Measurements from ENCODE around the gene RDH13. TPM values are rescaled to one million over a fixed set of nuclear protein-coding genes. Genes with fewer than 3 reads are reported as not detected.
A peak's percentile ranks its signal among the peaks of the same experiment; 100 is the strongest.
"Not testable (repeated sequence)": the region's sequence is repeated elsewhere in the genome, so short reads cannot be mapped to it uniquely, and the experiment has no call there.

Gene RDH13
- total and polyA plus RNA-seq, 12 donors = 21.4 to 72.0 (median 53.2) TPM

DNA sequence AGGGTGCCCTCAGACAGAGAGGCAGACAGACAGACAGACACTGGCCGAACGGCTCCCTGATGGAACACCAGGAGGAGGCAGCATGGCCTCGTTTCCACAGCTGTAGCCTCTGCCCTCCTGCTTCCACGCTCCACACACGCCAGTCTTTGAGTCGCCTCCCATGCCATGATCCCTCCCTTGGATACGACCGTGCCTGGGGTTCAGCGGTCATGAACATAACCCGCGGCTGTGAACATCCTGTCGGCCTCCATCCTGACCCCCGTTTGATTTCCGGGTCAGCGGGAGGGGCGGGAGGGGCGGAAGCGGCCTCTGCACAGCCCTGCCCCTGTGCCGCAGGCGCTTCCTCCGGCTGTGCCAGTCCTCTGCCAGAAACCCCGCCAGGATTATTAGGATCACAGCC lies 48.2 kb downstream of the RDH13 start:
- Histone ChIP-seq H3K36me3 (no peaks in the 10 kb centered on the region), H3K27me3 (no peaks in the 10 kb centered on the region), H3K4me3 (peak overlapping the region in 5 of 10 donors; percentile 6 to 32 (median 14)), H3K9me3 (no peaks in the 10 kb centered on the region), H3K4me1 (no peaks in the 10 kb centered on the region), H3K27ac (peak overlapping the region in 3 of 10 donors; percentile 30 to 56 (median 39))
- ATAC-seq (peak in 7 of 8 donors; percentile 48 to 89 (median 67)), DNase-seq (peak; percentile 18 to 22)
- WGBS, 2 donors = 69 to 72% methylated on average over 22 of the region's 22 CpGs
- intact Hi-C loops (cut with DNase I) = no loop called here
- TF ChIP-seq, protein P1, sequence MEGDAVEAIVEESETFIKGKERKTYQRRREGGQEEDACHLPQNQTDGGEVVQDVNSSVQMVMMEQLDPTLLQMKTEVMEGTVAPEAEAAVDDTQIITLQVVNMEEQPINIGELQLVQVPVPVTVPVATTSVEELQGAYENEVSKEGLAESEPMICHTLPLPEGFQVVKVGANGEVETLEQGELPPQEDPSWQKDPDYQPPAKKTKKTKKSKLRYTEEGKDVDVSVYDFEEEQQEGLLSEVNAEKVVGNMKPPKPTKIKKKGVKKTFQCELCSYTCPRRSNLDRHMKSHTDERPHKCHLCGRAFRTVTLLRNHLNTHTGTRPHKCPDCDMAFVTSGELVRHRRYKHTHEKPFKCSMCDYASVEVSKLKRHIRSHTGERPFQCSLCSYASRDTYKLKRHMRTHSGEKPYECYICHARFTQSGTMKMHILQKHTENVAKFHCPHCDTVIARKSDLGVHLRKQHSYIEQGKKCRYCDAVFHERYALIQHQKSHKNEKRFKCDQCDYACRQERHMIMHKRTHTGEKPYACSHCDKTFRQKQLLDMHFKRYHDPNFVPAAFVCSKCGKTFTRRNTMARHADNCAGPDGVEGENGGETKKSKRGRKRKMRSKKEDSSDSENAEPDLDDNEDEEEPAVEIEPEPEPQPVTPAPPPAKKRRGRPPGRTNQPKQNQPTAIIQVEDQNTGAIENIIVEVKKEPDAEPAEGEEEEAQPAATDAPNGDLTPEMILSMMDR (IDR thresholded peaks at IDR 0.05) = no peak

DNA sequence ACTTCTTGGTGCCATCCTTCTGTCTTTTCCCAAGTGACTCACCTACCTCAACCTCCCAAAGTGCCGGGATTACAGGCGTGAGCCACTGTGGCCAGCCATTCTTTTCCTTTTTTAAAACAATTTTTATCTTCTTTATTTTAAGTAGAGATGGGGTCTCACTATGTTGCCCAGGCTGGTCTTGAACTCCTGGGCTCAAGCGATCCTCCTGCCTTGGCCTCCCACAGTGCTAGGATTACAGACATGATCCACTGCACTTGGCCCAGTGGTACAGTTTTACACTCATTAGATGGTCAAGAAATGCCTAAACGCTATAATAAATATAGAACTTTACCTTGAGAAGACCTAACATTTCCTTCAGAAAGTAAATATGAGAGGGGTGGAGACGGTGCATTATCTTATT lies 49.4 kb downstream of the RDH13 start:
- 83 to 86% methylated on average over 5 of the region's 5 CpGs for WGBS, 2 donors
- Histone ChIP-seq H3K27ac (no peak overlapping the region), H3K4me1 (no peaks in the 10 kb centered on the region), H3K9me3 (no peaks in the 10 kb centered on the region), H3K36me3 (no peaks in the 10 kb centered on the region), H3K4me3 (no peak overlapping the region), H3K27me3 (no peaks in the 10 kb centered on the region)
- ATAC-seq = no peak
- no peak for DNase-seq
- TF ChIP-seq, protein P1 (IDR thresholded peaks at IDR 0.05) = no peak
- intact Hi-C loops (cut with DNase I) = no loop called here

DNA sequence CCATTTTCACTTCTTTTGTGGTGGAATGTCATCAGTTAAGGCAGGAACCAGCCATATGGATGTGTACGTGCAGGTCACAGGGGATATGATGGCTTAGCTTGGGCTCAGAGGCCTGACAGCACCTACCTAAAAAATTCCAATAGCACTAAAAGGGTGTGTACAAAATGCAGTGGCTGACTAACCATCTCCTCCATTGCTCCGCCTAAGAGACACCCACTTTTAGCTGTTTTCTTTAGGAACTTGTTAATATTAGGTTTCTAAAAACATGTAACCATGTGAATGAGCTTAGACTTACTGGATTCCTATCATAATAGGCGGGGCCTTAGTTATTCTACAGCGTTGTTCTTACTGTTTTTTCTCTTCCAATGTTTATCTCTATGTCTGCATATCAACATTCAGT lies 50.6 kb downstream of the RDH13 start:
- Histone ChIP-seq H3K9me3 (no peaks in the 10 kb centered on the region), H3K4me1 (no peaks in the 10 kb centered on the region), H3K27me3 (no peaks in the 10 kb centered on the region), H3K27ac (no peak overlapping the region), H3K4me3 (no peak overlapping the region), H3K36me3 (no peaks in the 10 kb centered on the region)
- intact Hi-C loops (cut with DNase I) = no loop called here
- 79 to 81% methylated on average over 4 of the region's 4 CpGs for WGBS, 2 donors
- no peak for ATAC-seq
- DNase-seq = no peak
- TF ChIP-seq, protein P1 (IDR thresholded peaks at IDR 0.05) = no peak

DNA sequence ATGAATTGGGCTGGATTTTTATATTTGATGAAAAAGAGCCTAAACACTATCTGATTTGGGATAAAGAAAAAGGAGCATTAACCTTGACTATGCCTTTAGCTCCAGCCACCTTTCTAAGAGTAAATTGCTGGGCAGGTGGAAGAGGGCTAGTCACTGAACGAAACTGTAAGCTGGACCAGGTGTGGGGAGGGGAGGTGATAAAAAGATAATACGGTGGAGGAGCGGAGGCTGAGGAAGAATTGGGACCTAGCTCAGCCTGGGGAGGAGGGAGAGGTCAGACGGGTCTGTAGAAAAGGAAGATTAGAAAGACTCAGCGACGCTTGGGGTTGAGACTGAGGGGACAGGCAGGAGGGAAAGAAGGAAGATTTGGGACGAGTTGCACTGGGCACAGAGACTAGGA lies 52.4 kb downstream of the RDH13 start:
- DNase-seq; H3K27me3 ChIP-seq; H3K36me3 ChIP-seq; H3K4me3 ChIP-seq; H3K27ac ChIP-seq; intact Hi-C loops (cut with DNase I); ATAC-seq: not testable (repeated sequence)
- Histone ChIP-seq H3K4me1 (peaks cover 0 to 12% (median 0%) of the 10 kb centered on the region in 9 donors), H3K9me3 (peaks cover 0 to 12% (median 4%) of the 10 kb centered on the region in 11 donors)
- 73 to 77% methylated on average over 7 of the region's 7 CpGs for WGBS, 2 donors

DNA sequence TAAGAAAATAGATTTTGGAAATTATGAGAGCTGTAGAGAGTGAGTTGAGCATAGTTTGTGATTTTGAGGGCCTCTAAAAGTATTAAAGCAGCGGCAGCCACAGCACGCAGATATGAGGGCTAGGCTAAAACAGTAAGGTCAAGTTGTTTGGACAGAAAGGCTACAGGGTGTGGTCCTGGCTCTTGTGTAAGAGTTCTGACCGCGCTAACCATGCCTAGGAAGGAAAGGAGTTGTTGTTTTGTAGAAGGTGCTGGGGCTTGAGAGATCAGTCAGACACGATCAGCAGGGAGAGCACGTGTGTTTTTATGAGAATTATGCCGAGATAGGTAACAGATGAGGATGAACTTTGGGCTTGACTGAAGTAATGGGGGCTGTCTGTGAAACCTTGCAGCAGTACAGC lies 54.2 kb downstream of the RDH13 start:
- intact Hi-C loops (cut with DNase I) = not testable (repeated sequence)

DNA sequence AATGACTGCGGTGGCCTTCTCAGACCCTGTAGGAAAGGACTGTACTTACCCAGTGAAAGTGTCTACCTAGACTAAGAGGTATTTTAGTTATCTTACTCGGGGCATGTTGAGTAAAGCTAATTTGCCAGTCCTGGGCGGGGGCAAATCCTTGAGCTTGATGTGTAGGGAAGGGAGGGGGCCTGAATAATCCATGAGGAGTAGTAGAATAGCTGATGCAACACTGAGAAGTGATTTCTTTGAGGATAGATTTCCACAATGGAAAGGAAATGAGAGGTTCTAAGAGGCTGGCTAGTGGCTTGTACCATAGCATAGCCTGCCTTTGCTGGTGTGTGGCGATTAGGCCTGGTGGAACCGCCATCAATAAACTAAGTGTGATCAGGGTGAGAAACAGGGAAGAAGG lies 54.8 kb downstream of the RDH13 start:
- peaks cover 0 to 14% (median 0%) of the 10 kb centered on the region in 9 donors for H3K4me1 ChIP-seq
- H3K36me3 ChIP-seq; DNase-seq; H3K4me3 ChIP-seq; intact Hi-C loops (cut with DNase I); ATAC-seq; H3K27ac ChIP-seq: not testable (repeated sequence)
- H3K9me3 ChIP-seq = peaks cover 0 to 20% (median 4%) of the 10 kb centered on the region in 11 donors
- 76 to 84% methylated on average over 4 to 5 of the region's 5 CpGs for WGBS, 2 donors
- H3K27me3 ChIP-seq = peaks cover 0 to 17% (median 5%) of the 10 kb centered on the region in 7 donors

More for the DNA sequence above, 54.2 kb downstream of the RDH13 start:
- H3K4me3 ChIP-seq, H3K36me3 ChIP-seq, ATAC-seq, H3K27ac ChIP-seq, DNase-seq: not testable (repeated sequence)
- Histone ChIP-seq H3K27me3 (peaks cover 0 to 12% (median 1%) of the 10 kb centered on the region in 7 donors), H3K9me3 (peaks cover 0 to 20% (median 4%) of the 10 kb centered on the region in 11 donors), H3K4me1 (peaks cover 0 to 14% (median 0%) of the 10 kb centered on the region in 9 donors)
- 80 to 84% methylated on average over 7 of the region's 7 CpGs for WGBS, 2 donors

DNA sequence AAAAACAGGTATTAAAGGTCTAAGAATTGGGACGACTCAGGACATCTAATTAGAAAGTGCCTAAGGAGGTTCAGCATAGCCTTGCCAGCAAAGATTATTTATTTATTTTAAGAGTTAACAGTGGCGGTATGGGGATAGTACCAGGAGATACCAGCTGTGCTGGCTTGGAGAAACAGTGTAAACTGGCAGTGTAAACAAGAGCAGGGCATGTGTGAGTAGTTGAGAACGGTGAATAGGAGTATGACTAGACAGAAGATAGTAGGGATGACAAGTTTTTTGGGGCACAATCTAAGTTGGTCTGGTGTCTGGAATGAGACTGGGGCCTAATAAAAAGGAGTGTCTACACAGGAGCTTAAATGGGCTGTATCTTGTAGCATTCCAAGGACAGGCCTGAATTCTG lies 55.4 kb downstream of the RDH13 start:
- intact Hi-C loops (cut with DNase I); H3K36me3 ChIP-seq; H3K27ac ChIP-seq; H3K4me3 ChIP-seq; DNase-seq; ATAC-seq: not testable (repeated sequence)
- Histone ChIP-seq H3K4me1 (peaks cover 0 to 14% (median 0%) of the 10 kb centered on the region in 9 donors), H3K27me3 (peaks cover 0 to 21% (median 5%) of the 10 kb centered on the region in 7 donors), H3K9me3 (peaks cover 0 to 20% (median 4%) of the 10 kb centered on the region in 11 donors)
- 72 to 78% methylated on average over 3 of the region's 3 CpGs for WGBS, 2 donors

DNA sequence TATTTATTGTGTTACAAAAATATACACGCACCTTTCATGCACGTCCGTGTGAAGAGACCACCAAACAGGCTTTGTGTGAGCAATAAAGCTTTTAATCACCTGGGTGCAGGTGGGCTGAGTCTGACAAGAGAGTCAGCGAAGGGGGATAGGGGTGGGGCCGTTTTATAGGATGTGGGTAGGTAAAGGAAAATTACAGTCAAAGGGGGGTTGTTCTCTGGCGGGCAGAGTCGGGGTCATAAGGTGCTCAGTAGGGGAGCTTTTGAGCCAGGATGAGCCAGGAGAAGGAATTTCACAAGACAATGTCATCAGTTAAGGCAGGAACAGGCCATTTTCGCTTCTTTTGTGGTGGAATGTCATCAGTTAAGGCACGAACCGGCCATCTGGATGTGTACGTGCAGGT lies 56.2 kb downstream of the RDH13 start:
- intact Hi-C loops (cut with DNase I); DNase-seq; H3K36me3 ChIP-seq; ATAC-seq: not testable (repeated sequence)
- Histone ChIP-seq H3K9me3 (peaks cover 0 to 20% (median 4%) of the 10 kb centered on the region in 11 donors), H3K4me1 (peaks cover 0 to 14% (median 0%) of the 10 kb centered on the region in 9 donors), H3K27ac (peak overlapping the region in 1 of 10 donors; percentile 83), H3K27me3 (peaks cover 0 to 27% (median 5%) of the 10 kb centered on the region in 7 donors), H3K4me3 (peak overlapping the region in 4 of 10 donors; percentile 30 to 61 (median 44))
- 74 to 77% methylated on average over 11 of the region's 11 CpGs for WGBS, 2 donors
